ENCODE measurements around the gene ZC3H10. TPM values are rescaled to one million over a fixed set of nuclear protein-coding genes. Genes with fewer than 3 reads are reported as not detected.

The ZC3H10 gene
- total RNA-seq, 4 donors from 2014 or later, result 3.2 to 5.1 (median 3.5) TPM

- no peak for TF ChIP-seq CTCF (IDR thresholded peaks at IDR 0.05; ENCODE audit: low read depth)
Measured at GRCh38 chr12:56163533-56164344, 45.7 kb downstream of the ZC3H10 start.

GRCh38 chr12:56164345-56164729 is 46.3 kb downstream of the ZC3H10 start:
- no peak for TF ChIP-seq CTCF (IDR thresholded peaks at IDR 0.05; ENCODE audit: low read depth)

- TF ChIP-seq CTCF (IDR thresholded peaks at IDR 0.05; ENCODE audit: low read depth), result no peak
Measured at GRCh38 chr12:56165369-56165768, 47.3 kb downstream of the ZC3H10 start.

GRCh38 chr12:56169229-56169759 is 51.2 kb downstream of the ZC3H10 start:
- TF ChIP-seq CTCF (IDR thresholded peaks at IDR 0.05; ENCODE audit: low read depth), result no peak

- no peak for TF ChIP-seq CTCF (IDR thresholded peaks at IDR 0.05; ENCODE audit: low read depth)
Measured at GRCh38 chr12:56172839-56173238, 54.8 kb downstream of the ZC3H10 start.

Other genes with a start within 250 kb of the ZC3H10 start
- 10 to 100 TPM; 25.9 to 37.4 (median 31.7) TPM for gene PYM1, start 190.4 kb upstream of the ZC3H10 start, total RNA-seq
- gene DGKA, start 187.1 kb upstream of the ZC3H10 start, total RNA-seq, result 10 to 100 TPM; 16.1 to 59.5 (median 23.3) TPM
- 1 to 10 TPM in 2 of 4 donors, not detected in 2; 1.1 to 2.0 TPM for gene PMEL, start 152.2 kb upstream of the ZC3H10 start, total RNA-seq
- gene CDK2, start 151.4 kb upstream of the ZC3H10 start, total RNA-seq, result 10 to 100 TPM in 1 of 4 donors, 1 to 10 TPM in 3; 7.9 to 14.9 (median 9.0) TPM
- gene RAB5B, start 144.2 kb upstream of the ZC3H10 start, total RNA-seq, result 10 to 100 TPM; 55.4 to 70.9 (median 63.1) TPM
- gene SUOX, start 121.0 kb upstream of the ZC3H10 start, total RNA-seq, result 10 to 100 TPM; 12.9 to 44.5 (median 30.4) TPM
- gene IKZF4, start 97.2 kb upstream of the ZC3H10 start, total RNA-seq, result 10 to 100 TPM in 2 of 4 donors, 1 to 10 TPM in 2; 2.9 to 16.6 (median 7.8) TPM
- 100 to 1,000 TPM; 346 to 891 (median 730) TPM for gene RPS26, start 76.3 kb upstream of the ZC3H10 start, total RNA-seq
- 1 to 10 TPM in 1 of 4 donors, under 1 TPM in 3; 0.34 to 2.6 (median 0.66) TPM for gene ERBB3, start 38.1 kb upstream of the ZC3H10 start, total RNA-seq
- gene PA2G4, start 13.7 kb upstream of the ZC3H10 start, total RNA-seq, result 10 to 100 TPM; 60.9 to 99.1 (median 87.1) TPM
- 1,000 to 10,000 TPM; 2,735 to 3,575 (median 3,131) TPM for gene RPL41, start 1.6 kb upstream of the ZC3H10 start, total RNA-seq
- gene ESYT1, start 10.0 kb downstream of the ZC3H10 start, total RNA-seq, result 100 to 1,000 TPM; 147 to 522 (median 280) TPM
- 10 to 100 TPM; 12.2 to 36.0 (median 24.7) TPM for gene MYL6B, start 34.3 kb downstream of the ZC3H10 start, total RNA-seq
- gene MYL6, start 40.1 kb downstream of the ZC3H10 start, total RNA-seq, result 1,000 to 10,000 TPM; 1,882 to 4,580 (median 2,293) TPM
- 100 to 1,000 TPM in 3 of 4 donors, 10 to 100 TPM in 1; 73.6 to 125 (median 118) TPM for gene SMARCC2, start 71.2 kb downstream of the ZC3H10 start, total RNA-seq
- 100 to 1,000 TPM in 1 of 4 donors, 10 to 100 TPM in 3; 64.3 to 101 (median 84.9) TPM for gene RNF41, start 103.7 kb downstream of the ZC3H10 start, total RNA-seq
- 10 to 100 TPM; 12.6 to 25.3 (median 19.1) TPM for gene NABP2, start 106.1 kb downstream of the ZC3H10 start, total RNA-seq
- gene SLC39A5, start 111.8 kb downstream of the ZC3H10 start, total RNA-seq, result not detected
- 10 to 100 TPM; 14.3 to 24.1 (median 19.9) TPM for gene ANKRD52, start 140.1 kb downstream of the ZC3H10 start, total RNA-seq
- 10 to 100 TPM in 3 of 4 donors, 1 to 10 TPM in 1; 9.3 to 18.3 (median 12.4) TPM for gene COQ10A, start 148.7 kb downstream of the ZC3H10 start, total RNA-seq
- gene CS, start 182.1 kb downstream of the ZC3H10 start, total RNA-seq, result 100 to 1,000 TPM; 107 to 278 (median 141) TPM
- 10 to 100 TPM; 59.7 to 76.7 (median 64.7) TPM for gene CNPY2, start 197.7 kb downstream of the ZC3H10 start, total RNA-seq
- 10 to 100 TPM; 29.9 to 47.3 (median 31.7) TPM for gene PAN2, start 215.7 kb downstream of the ZC3H10 start, total RNA-seq
- gene IL23A, start 220.6 kb downstream of the ZC3H10 start, total RNA-seq, result 1 to 10 TPM in 1 of 4 donors, not detected in 3; 1.0 TPM
- gene STAT2, start 241.8 kb downstream of the ZC3H10 start, total RNA-seq, result 100 to 1,000 TPM in 3 of 4 donors, 10 to 100 TPM in 1; 86.7 to 274 (median 213) TPM
- gene APOF, start 244.6 kb downstream of the ZC3H10 start, total RNA-seq, result not detected